ENCODE data around the gene PLEKHM2.

PLEKHM2 gene

GRCh38 chr1:15657021-15657420 is 27.1 kb upstream of the PLEKHM2 start:
- H3K4me1 ChIP-seq, result no peaks in the 10 kb centered on the region
- H3K9me3 ChIP-seq, result no peaks in the 10 kb centered on the region
- no peak for DNase-seq
- no peak overlapping the region for H3K4me3 ChIP-seq
- peaks cover 51 to 84% (median 53%) of the 10 kb centered on the region in 3 donors for H3K36me3 ChIP-seq
- TF ChIP-seq CTCF (IDR thresholded peaks at IDR 0.05), result no peak
- intact Hi-C loops (cut with DNase I; ENCODE audit: low total_unique reads), result no loop called here
- no peaks in the 10 kb centered on the region for H3K27me3 ChIP-seq
- no peak overlapping the region for H3K27ac ChIP-seq

DNA sequence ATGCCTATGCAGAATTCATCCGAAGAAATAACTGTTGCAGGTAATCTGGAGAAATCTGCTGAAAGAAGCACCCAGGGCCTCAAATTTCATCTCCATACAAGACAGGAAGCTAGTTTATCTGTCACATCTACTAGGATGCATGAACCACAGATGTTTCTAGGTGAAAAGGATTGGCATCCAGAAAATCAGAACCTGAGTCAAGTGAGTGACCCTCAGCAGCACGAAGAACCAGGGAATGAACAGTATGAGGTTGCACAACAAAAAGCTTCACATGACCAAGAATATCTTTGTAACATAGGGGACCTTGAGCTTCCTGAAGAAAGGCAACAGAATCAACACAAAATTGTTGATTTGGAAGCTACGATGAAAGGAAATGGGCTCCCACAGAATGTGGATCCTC is 24.0 kb upstream of the PLEKHM2 start:
- H3K27ac ChIP-seq, result no peak overlapping the region
- no peaks in the 10 kb centered on the region for H3K4me1 ChIP-seq
- DNase-seq, result no peak
- TF ChIP-seq CTCF (IDR thresholded peaks at IDR 0.05), result no peak
- peaks cover 39 to 66% (median 50%) of the 10 kb centered on the region in 3 donors for H3K36me3 ChIP-seq
- intact Hi-C loops (cut with DNase I; ENCODE audit: low total_unique reads), result no loop called here
- no peaks in the 10 kb centered on the region for H3K9me3 ChIP-seq
- H3K27me3 ChIP-seq, result no peaks in the 10 kb centered on the region
- H3K4me3 ChIP-seq, result no peak overlapping the region

DNA sequence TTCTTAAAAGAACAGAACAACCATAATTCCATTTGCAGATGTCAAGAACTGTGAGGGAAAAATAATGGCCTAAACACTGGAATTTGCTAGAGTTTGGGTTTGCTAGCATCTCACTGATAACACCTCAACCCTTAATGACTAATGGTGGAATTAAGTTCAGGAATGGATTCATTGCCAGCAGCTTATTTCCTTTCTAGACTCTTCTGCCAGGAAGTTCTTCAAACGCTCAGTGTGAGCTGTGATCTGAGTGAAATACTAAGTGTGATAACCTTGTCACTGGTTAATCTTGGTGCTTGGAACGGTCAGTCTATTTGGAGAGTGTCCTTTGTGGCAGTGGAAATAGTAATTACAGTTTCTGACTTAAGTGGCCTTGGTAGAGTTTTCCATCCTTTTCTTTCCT is 21.6 kb upstream of the PLEKHM2 start:
- intact Hi-C loops (cut with DNase I; ENCODE audit: low total_unique reads), result no loop called here
- Histone ChIP-seq H3K36me3 (peaks cover 31 to 45% (median 39%) of the 10 kb centered on the region in 3 donors), H3K9me3 (no peaks in the 10 kb centered on the region), H3K4me1 (no peaks in the 10 kb centered on the region), H3K27ac (no peak overlapping the region), H3K4me3 (no peak overlapping the region), H3K27me3 (no peaks in the 10 kb centered on the region)
- no peak for TF ChIP-seq CTCF (IDR thresholded peaks at IDR 0.05)
- DNase-seq, result no peak

GRCh38 chr1:15663925-15664324 is 20.2 kb upstream of the PLEKHM2 start:
- H3K4me1 ChIP-seq, result no peaks in the 10 kb centered on the region
- no peak for DNase-seq
- H3K36me3 ChIP-seq, result peaks cover 31 to 37% (median 36%) of the 10 kb centered on the region in 3 donors
- no peaks in the 10 kb centered on the region for H3K9me3 ChIP-seq
- intact Hi-C loops (cut with DNase I; ENCODE audit: low total_unique reads), result no loop called here
- H3K27ac ChIP-seq, result no peak overlapping the region
- H3K4me3 ChIP-seq, result no peak overlapping the region
- H3K27me3 ChIP-seq, result no peaks in the 10 kb centered on the region
- no peak for TF ChIP-seq CTCF (IDR thresholded peaks at IDR 0.05)

- H3K4me3 ChIP-seq, result no peak overlapping the region
- H3K4me1 ChIP-seq, result no peaks in the 10 kb centered on the region
- peaks cover 0 to 5% (median 2%) of the 10 kb centered on the region in 3 donors for H3K36me3 ChIP-seq
- no peak for DNase-seq
- H3K27me3 ChIP-seq, result no peaks in the 10 kb centered on the region
- H3K9me3 ChIP-seq, result no peaks in the 10 kb centered on the region
- no peak overlapping the region for H3K27ac ChIP-seq
- no peak for TF ChIP-seq CTCF (IDR thresholded peaks at IDR 0.05)
- intact Hi-C loops (cut with DNase I; ENCODE audit: low total_unique reads), result no loop called here
These were observed 16.8 kb upstream of the PLEKHM2 start for GRCh38 chr1:15667362-15667761.
